HepG2 (cell line): Measurements from ENCODE around the gene CCDC30. TPM values are rescaled to one million over a fixed set of nuclear protein-coding genes. Genes with fewer than 3 reads are reported as not detected.

Experiments used
- CBX5 ChIP-seq: sonication (generic); formaldehyde crosslinking; IDR thresholded peaks from 2 replicates; pipeline ENCODE4 v1.4.0; 2020; ENCODE audit warnings: missing genetic modification reagents, borderline replicate concordance
- CENPX ChIP-seq: sonication (generic); formaldehyde crosslinking; IDR thresholded peaks from 2 replicates; pipeline ENCODE4 v1.9.0; 2021; ENCODE audit warnings: mild to moderate bottlenecking, missing genetic modification reagents, moderate library complexity
- DPF2 ChIP-seq: sonication (generic); formaldehyde crosslinking; IDR thresholded peaks from 2 replicates; pipeline ENCODE4 v1.4.0; 2020; ENCODE audit warnings: mild to moderate bottlenecking, low read depth, missing genetic modification reagents, borderline replicate concordance
- FOXJ3 ChIP-seq: sonication (generic); formaldehyde crosslinking; IDR thresholded peaks from 2 replicates; pipeline ENCODE4 v1.4.0; 2020; ENCODE audit warnings: missing genetic modification reagents, mild to moderate bottlenecking, borderline replicate concordance
- HES4 ChIP-seq: sonication (generic); formaldehyde crosslinking; IDR thresholded peaks from 2 replicates; pipeline ENCODE4 v1.9.0; 2021; ENCODE audit warnings: mild to moderate bottlenecking, missing genetic modification reagents, borderline replicate concordance
- HHEX ChIP-seq: IDR thresholded peaks from 2 replicates; pipeline ENCODE4 v1.6.1; 2016; ENCODE audit warnings: control low read depth
- MBNL3 ChIP-seq: fragments of 250-450 bp; sonication (Bioruptor Pico); conservative IDR thresholded peaks from 2 replicates; pipeline ENCODE4 v1.8.0; 2022; ENCODE audit warnings: mild to moderate bottlenecking, inconsistent platforms
- MEIS2 ChIP-seq: sonication (generic); formaldehyde crosslinking; IDR thresholded peaks from 2 replicates; pipeline ENCODE4 v1.9.0; 2021; ENCODE audit warnings: mild to moderate bottlenecking, missing genetic modification reagents
- MXD3 ChIP-seq: IDR thresholded peaks from 2 replicates; pipeline ENCODE4 v1.6.1; 2016; ENCODE audit warnings: mild to moderate bottlenecking, missing biosample characterization, missing genetic modification reagents
- NAIF1 ChIP-seq: sonication (generic); formaldehyde crosslinking; IDR thresholded peaks from 2 replicates; pipeline ENCODE4 v1.5.0; 2020; ENCODE audit warnings: mild to moderate bottlenecking, missing genetic modification reagents, borderline replicate concordance
- POGZ ChIP-seq: sonication (generic); formaldehyde crosslinking; IDR thresholded peaks from 2 replicates; pipeline ENCODE4 v1.4.0; 2020; ENCODE audit warnings: mild to moderate bottlenecking, missing genetic modification reagents
- RARA ChIP-seq: IDR thresholded peaks from 2 replicates; pipeline ENCODE4 v1.6.1; 2016; ENCODE audit warnings: missing genetic modification reagents, missing compliant biosample characterization
- SMARCE1 ChIP-seq: fragments of 450-650 bp; IDR thresholded peaks from 2 replicates; pipeline ENCODE4 v1.6.1; 2017; ENCODE audit warnings: borderline replicate concordance
- SRY ChIP-seq: sonication (generic); formaldehyde crosslinking; IDR thresholded peaks from 2 replicates; pipeline ENCODE4 v1.8.0; 2022; ENCODE audit warnings: mild to moderate bottlenecking, missing genetic modification reagents
- TCF7 ChIP-seq: sonication (generic); IDR thresholded peaks from 2 replicates; pipeline ENCODE4 v1.6.1; 2016; ENCODE audit warnings: antibody characterized with exemption, low read depth
- TCF7L2 ChIP-seq: IDR thresholded peaks from 2 replicates; pipeline ENCODE4 v1.6.1; 2011; ENCODE audit warnings: mild to moderate bottlenecking, low read depth, low read length, moderate library complexity
- ZBTB7B ChIP-seq: sonication (generic); formaldehyde crosslinking; IDR thresholded peaks from 2 replicates; pipeline ENCODE4 v1.4.0; 2020; ENCODE audit warnings: missing genetic modification reagents
- ZFAT ChIP-seq: sonication (generic); formaldehyde crosslinking; conservative IDR thresholded peaks from 2 replicates; pipeline ENCODE4 v1.8.1; 2023; ENCODE audit warnings: missing genetic modification reagents, inconsistent platforms
- ZFYVE20 ChIP-seq: sonication (generic); formaldehyde crosslinking; IDR thresholded peaks from 2 replicates; pipeline ENCODE4 v1.8.0; 2023; ENCODE audit warnings: low read depth, mild to moderate bottlenecking, moderate library complexity, missing genetic modification reagents, borderline replicate concordance
- ZNF225 ChIP-seq: sonication (generic); formaldehyde crosslinking; IDR thresholded peaks from 2 replicates; pipeline ENCODE4 v1.4.0; 2020; ENCODE audit warnings: mild to moderate bottlenecking, missing genetic modification reagents
- ZNF230 ChIP-seq: sonication (generic); formaldehyde crosslinking; IDR thresholded peaks from 2 replicates; pipeline ENCODE4 v1.4.0; 2020; ENCODE audit warnings: mild to moderate bottlenecking, missing genetic modification reagents
- ZNF546 ChIP-seq: sonication (generic); formaldehyde crosslinking; conservative IDR thresholded peaks from 2 replicates; pipeline ENCODE4 v1.8.1; 2023; ENCODE audit warnings: mild to moderate bottlenecking, missing genetic modification reagents
- ZNF567 ChIP-seq: sonication (generic); formaldehyde crosslinking; IDR thresholded peaks from 2 replicates; pipeline ENCODE4 v1.8.1; 2023; ENCODE audit warnings: mild to moderate bottlenecking, missing genetic modification reagents, borderline replicate concordance
- ZNF572 ChIP-seq: sonication (generic); formaldehyde crosslinking; IDR thresholded peaks from 2 replicates; pipeline ENCODE4 v1.5.1; 2020; ENCODE audit warnings: mild to moderate bottlenecking, missing genetic modification reagents
- ZNF616 ChIP-seq: sonication (generic); formaldehyde crosslinking; IDR thresholded peaks from 2 replicates; pipeline ENCODE4 v1.5.0; 2020; ENCODE audit warnings: low read depth, mild to moderate bottlenecking, missing genetic modification reagents
- ZNF710 ChIP-seq: sonication (generic); formaldehyde crosslinking; IDR thresholded peaks from 2 replicates; pipeline ENCODE4 v1.5.0; 2020; ENCODE audit warnings: mild to moderate bottlenecking, missing genetic modification reagents, borderline replicate concordance
- ZNF713 ChIP-seq: sonication (generic); formaldehyde crosslinking; IDR thresholded peaks from 2 replicates; pipeline ENCODE4 v1.4.0; 2020; ENCODE audit warnings: mild to moderate bottlenecking, missing genetic modification reagents
- ZNF777 ChIP-seq: sonication (generic); formaldehyde crosslinking; IDR thresholded peaks from 2 replicates; pipeline ENCODE4 v1.4.0; 2020; ENCODE audit warnings: missing genetic modification reagents
- ZNF780A ChIP-seq: sonication (generic); formaldehyde crosslinking; IDR thresholded peaks from 2 replicates; pipeline ENCODE4 v1.8.0; 2022; ENCODE audit warnings: mild to moderate bottlenecking, missing genetic modification reagents, moderate library complexity
- ZZZ3 ChIP-seq: sonication (generic); formaldehyde crosslinking; IDR thresholded peaks from 2 replicates; pipeline ENCODE4 v1.4.0; 2020; ENCODE audit warnings: missing genetic modification reagents, mild to moderate bottlenecking, borderline replicate concordance
- polyA plus RNA-seq, 8 experiments: library from polyadenylated mRNA; depleted of rRNA in 3 of 8; stranded (reverse) in 7 of 8; unstranded in 1 of 8; fragments of >200 nt; fragmentation: Illumina TruSeq in 4 of 8; extraction: Trizol in 4 of 8; gene quantifications; 2 replicates each; pipeline versions ENCODE4 v1.2.1 to v1.2.3, GENCODE V29; 2011 to 2016; ENCODE audit warnings: low read depth in 4 of 8, missing spikeins in 1 of 8, mixed read lengths in 1 of 8; ENCODE audit not compliant: insufficient read depth in 1 of 8
- total RNA-seq, 5 experiments: library from RNA; depleted of rRNA; stranded (reverse); fragments of >200 nt; fragmentation: Illumina TruSeq; extraction: Trizol; gene quantifications; 2 replicates each; pipeline ENCODE4 v1.2.3, GENCODE V29; 2016; ENCODE audit warnings: low read depth in 1 of 5

Gene CCDC30
- total and polyA plus RNA-seq, 2 of the 13 experiments (the other 11 are each of a cell fraction or from before 2014, with no cell fraction given), result 0.25 to 0.77 TPM

DNA sequence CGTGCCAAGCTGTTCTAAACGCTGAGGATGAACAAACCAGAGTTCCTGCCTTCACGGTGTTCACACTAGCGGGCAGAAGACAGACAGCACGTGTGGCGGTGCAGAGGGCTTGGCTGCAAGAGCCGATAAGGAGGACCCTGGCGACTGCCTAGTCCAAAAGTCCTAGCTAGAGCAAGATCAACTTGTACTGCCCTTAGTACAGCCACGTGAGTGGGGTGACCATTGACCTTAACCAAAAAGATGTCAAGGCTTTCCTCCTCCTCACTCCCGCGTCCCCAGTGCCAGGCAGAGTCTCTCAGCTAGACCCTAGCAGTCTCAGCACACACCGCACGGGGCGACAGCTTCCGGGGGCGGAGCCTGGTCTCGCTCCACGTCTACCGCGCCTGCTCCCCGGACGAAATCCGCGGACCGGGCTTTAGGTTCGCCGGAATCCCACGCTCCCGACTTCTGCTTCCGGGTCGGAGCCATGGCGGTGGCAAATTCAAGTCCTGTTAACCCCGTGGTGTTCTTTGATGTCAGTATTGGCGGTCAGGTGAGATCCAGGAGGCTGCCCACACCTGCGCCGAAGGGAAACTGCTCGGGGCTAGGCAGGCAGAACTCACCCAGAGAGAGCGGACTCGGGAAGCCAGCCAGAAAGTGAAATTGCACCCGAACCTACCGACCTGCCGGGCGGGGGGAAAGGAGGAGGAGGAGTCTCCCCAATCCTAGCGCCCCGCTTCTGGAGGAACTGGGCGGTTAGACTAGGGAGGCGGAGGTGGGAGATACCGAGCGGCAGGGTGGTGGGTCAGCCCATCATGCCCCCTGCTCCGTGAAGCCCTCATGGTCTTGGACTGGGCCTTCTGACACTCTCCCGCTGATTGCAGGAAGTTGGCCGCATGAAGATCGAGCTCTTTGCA, 195.1 kb downstream of the CCDC30 start, which contains the start of gene PPIH (continued):
- no peak; the same call in 1 of the 2 replicates for TF ChIP-seq ZNF780A (CRISPR knock-in tag)
- no peak for TF ChIP-seq SMARCE1
- peak; percentile 84; the same call in 1 of the 2 replicates for TF ChIP-seq ZNF572
- peak; percentile 90 for TF ChIP-seq SRY (CRISPR knock-in tag)
- TF ChIP-seq CBX5, result no peak; the same call in 1 of the 2 replicates
- peak; percentile 5; the same call in 1 of the 2 replicates for TF ChIP-seq ZNF567 (CRISPR knock-in tag)
- TF ChIP-seq ZNF546 (CRISPR knock-in tag), result no peak
- no peak; the same call in none of the 2 replicates for TF ChIP-seq RARA (CRISPR knock-in tag)
- no peak for TF ChIP-seq ZNF710 (CRISPR knock-in tag)
- TF ChIP-seq TCF7, result peak; percentile 57
- 0 out of 2 replicates have a peak, but pooled peaks have one; percentile 15 for TF ChIP-seq ZNF777 (CRISPR knock-in tag)
- no peak for TF ChIP-seq ZNF713 (CRISPR knock-in tag)
- no peak for TF ChIP-seq CENPX
- no peak for TF ChIP-seq ZFYVE20 (CRISPR knock-in tag)
- no peak; the same call in 1 of the 2 replicates for TF ChIP-seq HES4 (CRISPR knock-in tag)
- no peak for TF ChIP-seq HHEX
- TF ChIP-seq MEIS2, result no peak
- no peak for TF ChIP-seq FOXJ3 (CRISPR knock-in tag)
- TF ChIP-seq POGZ, result peak; percentile 89
- no peak for TF ChIP-seq DPF2 (CRISPR knock-in tag)
- 0 out of 2 replicates have a peak, but pooled peaks have one; percentile 21 for TF ChIP-seq ZNF616
- TF ChIP-seq ZBTB7B (CRISPR knock-in tag), result no peak; the same call in 1 of the 2 replicates
- no peak for TF ChIP-seq MBNL3 (CRISPR knock-in tag)
- peak; percentile 72; the same call in 1 of the 2 replicates for TF ChIP-seq NAIF1 (CRISPR knock-in tag)
- TF ChIP-seq ZNF225, result peak; percentile 48; the same call in 1 of the 2 replicates
- no peak for TF ChIP-seq TCF7L2
- TF ChIP-seq MXD3, result peak; percentile 82
- 0 out of 2 replicates have a peak, but pooled peaks have one; percentile 53 for TF ChIP-seq ZNF230 (CRISPR knock-in tag)
- no peak for TF ChIP-seq ZFAT (CRISPR knock-in tag)
- peak; percentile 71; the same call in 1 of the 2 replicates for TF ChIP-seq ZZZ3 (CRISPR knock-in tag)
